GM13977 (cell line): ENCODE data around the gene MYO1A.
"Not testable (repeated sequence)": the region's sequence is repeated elsewhere in the genome, so short reads cannot be mapped to it uniquely, and the experiment has no call there.

ENCODE experiments used
- DNase-seq: peaks from one replicate; pipeline ENCODE4 v3.0.0; 2012; ENCODE audit warnings: low spot score
- CTCF ChIP-seq: IDR thresholded peaks from 2 replicates; pipeline ENCODE4 v1.5.1; 2012; ENCODE audit warnings: mild to moderate bottlenecking, control low read depth; ENCODE audit not compliant: insufficient read depth; ENCODE audit errors: extremely low read depth, missing control alignments
- in situ Hi-C: fragments of 300-500 bp; cut with MboI; formaldehyde crosslinking; loops from one replicate; pipeline ENCODE4 v1.12.0; 2022; ENCODE audit warnings: low sequenced_read_pairs, low pct_unique_long_range_greater_than_20kb, mixed read lengths, inconsistent platforms; ENCODE audit not compliant: unreplicated experiment

The MYO1A gene

GRCh38 chr12:56989861-56990610 is 59.9 kb downstream of the MYO1A start:
- in situ Hi-C loops, result no loop called here
- no peak for DNase-seq
- TF ChIP-seq CTCF, result no peak

GRCh38 chr12:56988207-56988739 is 61.7 kb downstream of the MYO1A start:
- TF ChIP-seq CTCF, result no peak
- in situ Hi-C loops, result no loop called here
- peak; percentile 14 for DNase-seq

- DNase-seq, result peak; percentile 75
- peak; percentile 96 for TF ChIP-seq CTCF
- in situ Hi-C loops, result no loop called here
These were observed 62.3 kb downstream of the MYO1A start for GRCh38 chr12:56987551-56988053.

- TF ChIP-seq CTCF, result no peak
- DNase-seq, result peak; percentile 5
- in situ Hi-C loops, result no loop called here
These were observed 62.9 kb downstream of the MYO1A start for GRCh38 chr12:56987011-56987410.

GRCh38 chr12:56985714-56986113 is 64.2 kb downstream of the MYO1A start:
- DNase-seq, in situ Hi-C loops: not testable (repeated sequence)

GRCh38 chr12:56983386-56983785 is 66.5 kb downstream of the MYO1A start:
- no peak for DNase-seq
- TF ChIP-seq CTCF, result no peak
- in situ Hi-C loops, result no loop called here

- in situ Hi-C loops, DNase-seq: not testable (repeated sequence)
These were observed 67.2 kb downstream of the MYO1A start for GRCh38 chr12:56982578-56983236.
